H1 (cell line): ENCODE data around the gene ZNF548. TPM values are rescaled to one million over a fixed set of nuclear protein-coding genes. Genes with fewer than 3 reads are reported as not detected.

Source experiments
- CTCF ChIA-PET: fragments of 300-600 bp; sonication (Branson Sonifier 250); formaldehyde crosslinking; loops from one replicate; lab custom pipeline; 2021; ENCODE audit not compliant: partially characterized antibody; lab: Charles Lee
- POLR2A ChIA-PET: fragments of 300-600 bp; sonication (Branson Sonifier 250); formaldehyde crosslinking; loops from one replicate; lab custom pipeline; 2021; ENCODE audit warnings: inconsistent platforms; ENCODE audit not compliant: partially characterized antibody; lab: Charles Lee
- DNase-seq, 2 experiments: peaks; one replicate each; pipeline versions ENCODE4 v3.0.0 to v3.0.0-alpha.2; 2010 to 2022; ENCODE audit warnings: low spot score in 2 of 2, low read depth in 1 of 2, mixed read lengths in 1 of 2
- FAIRE-seq: peaks from 2 replicates; lab custom pipeline; 2011; peaks lifted over from hg19 to GRCh38; lab: Jason Lieb, UNC
- H2AFZ ChIP-seq: 2 replicates; pipeline ENCODE4 v1.8.1; 2012; ENCODE audit warnings: low read length, inconsistent platforms
- H2AK5ac ChIP-seq: 2 replicates; pipeline ENCODE4 v1.6.1; 2013; ENCODE audit warnings: low read depth, low read length
- H2BK120ac ChIP-seq: replicated peaks from 2 replicates; pipeline ENCODE3; 2013; ENCODE audit warnings: low read depth, low read length, inconsistent platforms
- H2BK12ac ChIP-seq: 2 replicates; pipeline ENCODE4 v1.6.1; 2013; ENCODE audit warnings: low read depth, low read length
- H2BK15ac ChIP-seq: 2 replicates; pipeline ENCODE4 v1.6.1; 2013; ENCODE audit warnings: low read length
- H2BK20ac ChIP-seq: 2 replicates; pipeline ENCODE4 v1.6.1; 2013; ENCODE audit warnings: low read length
- H2BK5ac ChIP-seq: 2 replicates; pipeline ENCODE4 v1.6.1; 2013; ENCODE audit warnings: low read depth, low read length
- H3K14ac ChIP-seq: 2 replicates; pipeline ENCODE4 v1.6.1; 2013; ENCODE audit warnings: inconsistent platforms; ENCODE audit not compliant: insufficient read length
- H3K18ac ChIP-seq: 2 replicates; pipeline ENCODE4 v1.6.1; 2013; ENCODE audit warnings: low read length; ENCODE audit errors: extremely low read depth
- H3K23ac ChIP-seq: 2 replicates; pipeline ENCODE4 v1.6.1; 2013; ENCODE audit warnings: inconsistent platforms; ENCODE audit not compliant: insufficient read length
- H3K23me2 ChIP-seq: 2 replicates; pipeline ENCODE4 v1.6.1; 2013; ENCODE audit warnings: low read depth, low read length
- H3K27ac ChIP-seq: 2 replicates; pipeline ENCODE4 v1.6.1; 2011; ENCODE audit warnings: low read depth, low read length, inconsistent platforms
- H3K27me3 ChIP-seq, 4 experiments: replicated peaks in 1 of 4; 1 replicate in 1 of 4; 2 replicates in 3 of 4; pipeline versions ENCODE4 v1.6.1 to v1.8.1; 2011 to 2013; ENCODE audit warnings: low read length in 3 of 4, mild to moderate bottlenecking in 3 of 4, inconsistent platforms in 2 of 4, mixed read lengths in 2 of 4, moderate library complexity in 1 of 4; ENCODE audit not compliant: control insufficient read depth in 3 of 4, insufficient read depth in 3 of 4; ENCODE audit errors: extremely low read depth in 1 of 4
- H3K36me3 ChIP-seq, 4 experiments: 2 replicates each; pipeline versions ENCODE4 v1.6.1 to v1.8.1; 2011 to 2013; ENCODE audit warnings: mild to moderate bottlenecking in 4 of 4, low read length in 3 of 4, moderate library complexity in 2 of 4, control low read depth in 1 of 4, inconsistent platforms in 1 of 4; ENCODE audit not compliant: insufficient read depth in 4 of 4, control insufficient read depth in 2 of 4
- H3K4ac ChIP-seq: replicated peaks from 2 replicates; pipeline ENCODE3; 2013; ENCODE audit warnings: low read length, low read depth, mixed read lengths, inconsistent platforms; ENCODE audit not compliant: insufficient read length
- H3K4me1 ChIP-seq, 4 experiments: replicated peaks in 1 of 4; 1 replicate in 1 of 4; 2 replicates in 3 of 4; pipeline versions ENCODE4 v1.6.1 to v1.8.1; 2011 to 2013; ENCODE audit warnings: low read length in 3 of 4, inconsistent platforms in 2 of 4, mixed read lengths in 1 of 4; ENCODE audit not compliant: insufficient read depth in 4 of 4, control insufficient read depth in 3 of 4
- H3K4me2 ChIP-seq, 2 experiments: 2 replicates each; pipeline versions ENCODE4 v1.6.1 to v1.8.1; 2011 to 2013; ENCODE audit warnings: low read depth in 2 of 2, low read length in 2 of 2, control low read depth in 1 of 2, inconsistent platforms in 1 of 2, mild to moderate bottlenecking in 1 of 2; ENCODE audit not compliant: insufficient read depth in 1 of 2
- H3K4me3 ChIP-seq, 4 experiments: fragments of 200-600, 300-600 bp in 1 of 4; sonication (generic), shearing (Covaris generic), sonication (Bioruptor Twin) in 1 of 4; 2 replicates each; pipeline versions ENCODE4 v1.5.1 to v1.8.1; 2011 to 2016; ENCODE audit warnings: low read length in 4 of 4, low read depth in 3 of 4, control low read depth in 2 of 4, inconsistent platforms in 2 of 4, mild to moderate bottlenecking in 2 of 4, mixed read lengths in 1 of 4, moderate library complexity in 1 of 4; ENCODE audit not compliant: insufficient read depth in 2 of 4; ENCODE audit errors: extremely low read depth in 1 of 4
- H3K56ac ChIP-seq: replicated peaks from 2 replicates; pipeline ENCODE3; 2013; ENCODE audit warnings: low read depth, mild to moderate bottlenecking, mixed read lengths, low read length, inconsistent platforms; ENCODE audit not compliant: insufficient read length
- H3K79me1 ChIP-seq: 2 replicates; pipeline ENCODE4 v1.6.1; 2013; ENCODE audit warnings: low read depth, low read length, control low read depth
- H3K79me2 ChIP-seq, 2 experiments: 2 replicates each; pipeline versions ENCODE4 v1.6.1 to v1.8.1; 2012 to 2013; ENCODE audit warnings: low read length in 2 of 2, mild to moderate bottlenecking in 2 of 2, inconsistent platforms in 1 of 2; ENCODE audit not compliant: insufficient read depth in 2 of 2, control insufficient read depth in 1 of 2
- H3K9ac ChIP-seq, 4 experiments: replicated peaks in 1 of 4; 1 replicate in 1 of 4; 2 replicates in 3 of 4; pipeline versions ENCODE4 v1.6.1 to v1.8.1; 2011 to 2013; ENCODE audit warnings: low read depth in 3 of 4, low read length in 3 of 4, control low read depth in 2 of 4, mild to moderate bottlenecking in 2 of 4, moderate library complexity in 2 of 4, inconsistent platforms in 1 of 4; ENCODE audit errors: extremely low read depth in 1 of 4
- H3K9me3 ChIP-seq, 2 experiments: 2 replicates each; pipeline versions ENCODE4 v1.6.1 to v1.8.1; 2012 to 2013; ENCODE audit warnings: mild to moderate bottlenecking in 2 of 2, moderate library complexity in 2 of 2, control low read depth in 1 of 2, inconsistent platforms in 1 of 2, low read depth in 1 of 2, low read length in 1 of 2, mixed read lengths in 1 of 2; ENCODE audit not compliant: insufficient read depth in 2 of 2
- H4K20me1 ChIP-seq, 2 experiments: replicated peaks in 1 of 2; 2 replicates each; pipeline versions ENCODE3 to v1.8.1; 2011 to 2013; ENCODE audit warnings: inconsistent platforms in 2 of 2, low read length in 2 of 2, mild to moderate bottlenecking in 1 of 2; ENCODE audit not compliant: insufficient read depth in 2 of 2, control insufficient read depth in 1 of 2
- H4K5ac ChIP-seq: 2 replicates; pipeline ENCODE4 v1.6.1; 2013; ENCODE audit warnings: low read length, low read depth, mixed read lengths, inconsistent platforms; ENCODE audit not compliant: insufficient read length
- H4K8ac ChIP-seq: 2 replicates; pipeline ENCODE4 v1.8.0; 2013; ENCODE audit warnings: mild to moderate bottlenecking, moderate library complexity, low read length, inconsistent platforms; ENCODE audit not compliant: insufficient read depth; ENCODE audit errors: extremely low read depth
- H4K91ac ChIP-seq: replicated peaks from 2 replicates; pipeline ENCODE3; 2013; ENCODE audit warnings: low read length, mixed read lengths, inconsistent platforms; ENCODE audit not compliant: insufficient read length
- BACH1 ChIP-seq: IDR thresholded peaks from 2 replicates; pipeline ENCODE4 v1.6.1; 2012; ENCODE audit warnings: low read length, improper control_type of control experiment
- CBX8 ChIP-seq: fragments of 300-800, 300-1000 bp; sonication (generic); IDR thresholded peaks from 2 replicates; pipeline ENCODE4 v1.7.1; 2016; ENCODE audit warnings: low read depth, low read length, borderline replicate concordance
- MAFK ChIP-seq: IDR thresholded peaks from 2 replicates; pipeline ENCODE4 v1.6.1; 2012; ENCODE audit warnings: low read depth, mild to moderate bottlenecking, improper control_type of control experiment, low read length
- RFX5 ChIP-seq: IDR thresholded peaks from 2 replicates; pipeline ENCODE4 v1.6.1; 2011; ENCODE audit warnings: low read depth, low read length, improper control_type of control experiment, borderline replicate concordance
- SIX5 ChIP-seq: IDR thresholded peaks from 2 replicates; pipeline ENCODE4 v1.6.1; 2011; ENCODE audit warnings: mild to moderate bottlenecking, low read depth, low read length
- YY1 ChIP-seq: IDR thresholded peaks from 2 replicates; pipeline ENCODE4 v1.6.1; 2011; ENCODE audit warnings: low read depth, mild to moderate bottlenecking, low read length
- WGBS, 2 experiments: shearing (Covaris generic) in 1 of 2; methylation state at CpG; one replicate each; pipeline versions ENCODE4 v1.1.6 to v1.1.7; 2013 to 2015; ENCODE audit warnings: low lambda C conversion rate in 2 of 2, mixed read lengths in 2 of 2, inconsistent platforms in 1 of 2, low coverage in 1 of 2, missing lambda C conversion rate in 1 of 2; ENCODE audit not compliant: insufficient replicate concordance in 2 of 2, insufficient coverage in 1 of 2, insufficient read length in 1 of 2; ENCODE audit errors: extremely low coverage in 1 of 2, missing lambda C conversion rate in 1 of 2; 5-methylcytosine and 5-hydroxymethylcytosine counted together
- polyA plus RNA-seq, 7 experiments: library from polyadenylated mRNA; depleted of rRNA in 3 of 7; stranded (reverse) in 5 of 7; unstranded in 2 of 7; fragments of >200 nt in 5 of 7; fragments of 200-250 nt in 2 of 7; gene quantifications; 1 replicate in 5 of 7; 2 replicates in 1 of 7; 4 replicates in 1 of 7; pipeline versions ENCODE4 v1.2.1 to v1.2.3, GENCODE V29; 2011 to 2013; ENCODE audit warnings: missing spikeins in 2 of 7, mixed read lengths in 2 of 7
- total RNA-seq: library from RNA; stranded (reverse); fragmentation: NEBNext Ultra II Directional; extraction: Animal tissue kit (Norgen Biotek cat#: 25700); gene quantifications from 2 replicates; pipeline ENCODE4 v1.2.1, GENCODE V29; 2021

ZNF548 gene
- total and polyA plus RNA-seq, 2 of the 8 experiments (the other 6 are each of a cell fraction or from before 2014, with no cell fraction given), result 7.4 to 9.9 TPM

GRCh38 chr19:57382806-57383488 is 6.7 kb upstream of the ZNF548 start:
- no peak overlapping the region for H2BK15ac ChIP-seq
- no peak overlapping the region for H3K56ac ChIP-seq
- H2AK5ac ChIP-seq, result no peak overlapping the region
- no peak overlapping the region for H2BK12ac ChIP-seq
- no peaks in the 10 kb centered on the region for H3K23me2 ChIP-seq
- H2BK5ac ChIP-seq, result no peak overlapping the region
- no peak for DNase-seq
- H3K23ac ChIP-seq, result no peak overlapping the region
- no peak overlapping the region for H3K4me3 ChIP-seq
- H3K18ac ChIP-seq, result no peak overlapping the region
- H4K20me1 ChIP-seq, result no peaks in the 10 kb centered on the region
- H3K79me1 ChIP-seq, result no peaks in the 10 kb centered on the region
- no peaks in the 10 kb centered on the region for H3K27me3 ChIP-seq
- no peak overlapping the region for H3K4ac ChIP-seq
- peaks cover 0 to 5% (median 0%) of the 10 kb centered on the region in 4 experiments; a peak in 3 of 8 replicates for H3K36me3 ChIP-seq
- H3K9ac ChIP-seq, result no peak overlapping the region
- H4K8ac ChIP-seq, result no peak overlapping the region
- H3K9me3 ChIP-seq, result peaks cover 4 to 5% of the 10 kb centered on the region in 2 experiments; a peak in 3 of 4 replicates
- H3K4me2 ChIP-seq, result no peak overlapping the region
- no peaks in the 10 kb centered on the region for H3K4me1 ChIP-seq
- no peak overlapping the region for H4K5ac ChIP-seq
- ChIA-PET POLR2A (interaction anchor here (1.5 kb wide), 1 partner anchor 52 kb away, joined by 4 read pairs; the partner anchor contains the start of gene ZNF749), CTCF (no interaction called here)
- H3K14ac ChIP-seq, result no peak overlapping the region
- H3K79me2 ChIP-seq, result no peaks in the 10 kb centered on the region
- no peak overlapping the region for H4K91ac ChIP-seq
- H2AFZ ChIP-seq, result no peak overlapping the region
- 85% methylated on average over 7 of the region's 7 CpGs; no CpG with 5 or more reads in 1 of the 2 experiments for WGBS, 2 experiments
- no peak overlapping the region for H2BK20ac ChIP-seq
- H2BK120ac ChIP-seq, result no peak overlapping the region
- H3K27ac ChIP-seq, result no peak overlapping the region
- FAIRE-seq, result no peak
- TF ChIP-seq CBX8 (no peak), YY1 (no peak), BACH1 (no peak), MAFK (no peak), RFX5 (no peak), SIX5 (no peak)
